DMS153 treated with DMSO at 0.1 percent for 48 hours (cell line): ENCODE data around the gene CDT1.
"Not testable (repeated sequence)": the region's sequence is repeated elsewhere in the genome, so short reads cannot be mapped to it uniquely, and the experiment has no call there.

Experiments used
- DNase-seq: peaks from one replicate; lab custom pipeline; 2025; ENCODE audit not compliant: unreplicated experiment; lab: John Stamatoyannopoulos, UW

CDT1 gene

GRCh38 chr16:88815901-88816589 lies 12.5 kb downstream of the CDT1 start:
- DNase-seq = peak; percentile 40

GRCh38 chr16:88816736-88817535 lies 13.3 kb downstream of the CDT1 start:
- DNase-seq = no peak

DNA sequence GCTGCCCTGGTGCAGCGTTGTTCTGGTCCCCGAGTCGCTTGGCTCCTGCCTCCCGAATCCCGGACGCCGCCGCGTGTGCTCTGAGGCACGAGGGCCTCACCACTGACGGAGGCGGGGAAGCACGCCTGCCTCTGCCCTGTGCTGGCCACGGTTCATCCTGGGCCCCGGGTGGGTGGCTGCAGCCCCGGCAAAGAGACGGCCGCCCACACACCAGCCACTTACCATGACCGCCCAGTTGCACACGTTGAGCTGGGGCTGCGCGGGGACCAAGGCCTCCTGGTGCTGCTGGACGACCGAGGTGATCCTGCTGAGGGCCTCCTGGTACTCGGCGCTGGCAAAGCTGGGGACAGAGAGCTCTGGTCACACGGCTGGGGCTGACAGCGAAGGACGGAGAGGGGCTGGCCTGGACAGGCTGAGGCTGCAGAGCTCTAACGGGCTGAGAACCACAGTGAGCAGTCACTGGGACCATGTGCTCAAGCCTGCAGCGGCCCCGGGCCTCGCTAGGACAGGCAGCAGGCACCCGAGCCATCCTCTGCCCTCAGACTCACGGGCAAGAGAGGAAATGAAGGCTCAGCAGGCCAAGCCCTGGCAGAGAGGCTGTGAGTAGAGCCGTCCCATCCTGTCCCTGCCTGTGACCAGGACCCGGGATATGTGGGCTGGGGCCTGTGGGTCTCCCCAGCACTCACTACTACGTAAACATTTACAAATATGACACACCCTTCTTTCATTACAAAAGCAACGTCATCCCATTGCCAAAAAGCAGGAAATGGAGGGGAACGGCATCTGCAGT lies 14.4 kb downstream of the CDT1 start:
- DNase-seq = no peak

DNA sequence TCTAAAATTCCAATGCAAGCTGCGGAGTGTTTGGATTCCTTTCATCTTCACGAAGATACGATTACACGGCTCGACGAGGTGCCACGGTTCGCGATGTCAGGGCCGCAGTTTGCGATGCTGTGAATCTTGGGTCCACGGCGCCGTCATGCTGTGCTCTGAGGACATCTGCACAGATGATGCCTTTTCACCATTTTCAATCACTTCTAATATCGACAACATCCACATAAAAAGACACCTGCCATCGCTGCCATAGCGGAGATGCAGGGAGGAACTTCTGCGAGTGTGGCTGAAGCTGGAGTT lies 14.9 kb downstream of the CDT1 start:
- no peak for DNase-seq

- DNase-seq = no peak
Observed at GRCh38 chr16:88819126-88819525, 15.5 kb downstream of the CDT1 start.

GRCh38 chr16:88820385-88821025 lies 16.9 kb downstream of the CDT1 start:
- no peak for DNase-seq

GRCh38 chr16:88821168-88821850 lies 17.7 kb downstream of the CDT1 start:
- DNase-seq = no peak

GRCh38 chr16:88822281-88823040 lies 18.9 kb downstream of the CDT1 start:
- DNase-seq = no peak

DNA sequence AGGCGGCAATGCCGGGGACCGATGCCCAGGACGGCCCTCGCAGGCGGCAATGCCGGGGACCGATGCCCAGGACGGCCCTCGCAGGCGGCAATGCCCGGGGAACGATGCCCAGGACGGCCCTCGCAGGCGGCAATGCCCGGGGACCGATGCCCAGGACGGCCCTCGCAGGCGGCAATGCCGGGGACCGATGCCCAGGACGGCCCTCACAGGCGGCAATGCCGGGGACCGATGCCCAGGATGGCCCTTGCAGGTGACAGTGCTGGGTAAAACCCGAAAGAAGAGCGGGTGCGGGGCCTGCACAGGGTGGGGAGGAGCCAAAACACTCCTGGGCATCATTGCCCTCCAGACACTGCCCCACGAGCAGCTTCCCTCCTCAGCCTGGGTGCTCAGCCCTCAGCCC lies 20.1 kb downstream of the CDT1 start:
- DNase-seq = not testable (repeated sequence)

- DNase-seq = no peak
Observed at GRCh38 chr16:88824256-88825077, 20.9 kb downstream of the CDT1 start.

GRCh38 chr16:88825146-88825545 lies 21.6 kb downstream of the CDT1 start:
- no peak for DNase-seq

DNA sequence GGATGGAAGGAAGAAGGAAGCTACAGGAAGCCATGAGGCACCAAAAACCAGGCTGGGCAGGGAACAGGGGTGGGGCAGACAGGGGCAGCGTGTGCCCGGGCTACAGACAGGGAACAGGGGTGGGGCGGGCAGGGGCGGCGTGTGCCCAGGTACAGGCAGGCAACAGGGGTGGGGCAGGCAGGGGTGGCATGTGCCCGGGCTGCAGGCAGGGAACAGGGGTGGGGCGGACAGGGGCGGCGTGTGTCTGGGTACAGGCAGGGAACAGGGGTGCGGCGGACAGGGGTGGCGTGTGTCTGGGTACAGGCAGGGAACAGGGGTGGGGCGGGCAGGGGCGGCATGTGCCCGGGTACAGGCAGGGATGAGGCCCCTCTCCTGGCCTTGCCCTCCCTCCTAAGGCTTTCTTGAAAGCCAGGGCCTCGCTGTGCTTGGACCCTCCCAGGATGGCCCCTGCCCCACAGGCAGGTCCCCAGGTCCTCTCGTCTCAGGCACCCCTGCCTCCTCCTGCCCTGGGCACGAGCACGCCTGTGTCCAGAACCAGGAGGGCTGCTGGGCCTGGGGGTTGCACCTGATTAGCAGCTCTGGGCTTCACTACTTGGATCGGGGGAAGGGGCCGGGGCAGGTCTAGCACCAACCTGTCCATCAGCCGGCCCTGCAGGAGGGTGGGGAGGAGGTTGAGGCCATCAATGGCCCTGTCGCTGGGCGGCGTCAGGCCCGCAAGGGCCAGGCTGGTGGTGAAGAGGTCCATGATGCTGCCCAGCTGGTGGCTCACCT lies 22.7 kb downstream of the CDT1 start:
- DNase-seq = no peak

DNA sequence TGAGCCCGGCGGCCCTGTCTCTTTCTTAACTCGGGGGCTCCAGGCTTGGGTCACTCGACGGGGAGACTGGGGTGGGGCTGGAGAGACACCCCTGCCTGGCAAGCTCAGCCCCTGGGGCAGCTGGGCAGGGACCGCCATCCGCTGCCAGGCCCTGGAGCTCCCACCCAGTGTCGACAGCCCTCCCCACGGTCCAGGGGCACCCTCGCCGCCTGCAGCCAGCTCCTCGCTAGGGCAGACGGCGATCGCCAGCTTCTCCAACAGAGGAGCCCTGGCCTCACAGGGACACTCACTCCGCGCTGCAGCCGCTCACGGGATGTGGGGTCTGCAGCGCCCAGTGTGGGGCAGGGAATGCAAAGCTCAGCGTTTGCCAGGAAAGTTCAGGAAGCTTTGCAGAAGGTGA lies 24.1 kb downstream of the CDT1 start:
- DNase-seq = no peak

DNA sequence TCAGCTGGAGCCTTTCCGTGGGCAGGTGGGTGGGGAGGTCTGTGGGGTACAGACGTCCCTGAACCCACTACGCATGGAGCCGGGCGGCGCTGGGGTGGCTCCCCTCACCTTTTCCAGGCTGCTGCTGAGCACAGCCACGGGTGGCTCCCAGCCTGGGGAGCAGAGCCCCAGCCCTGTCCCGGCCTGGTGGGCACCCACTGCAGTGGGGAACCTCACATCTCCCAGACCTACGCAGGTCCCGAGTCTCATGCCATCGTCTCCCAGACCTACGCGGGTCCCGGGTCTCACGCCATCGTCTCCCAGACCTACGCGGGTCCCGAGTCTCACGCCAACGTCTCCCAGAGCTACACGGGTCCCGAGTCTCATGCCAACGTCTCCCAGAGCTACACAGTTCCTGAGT lies 25.1 kb downstream of the CDT1 start:
- DNase-seq = no peak

- DNase-seq = no peak
Observed at GRCh38 chr16:88830258-88830657, 26.7 kb downstream of the CDT1 start.

- DNase-seq = no peak
Observed at GRCh38 chr16:88830783-88831182, 27.2 kb downstream of the CDT1 start.

- no peak for DNase-seq
Observed at GRCh38 chr16:88831838-88832237, 28.2 kb downstream of the CDT1 start.

- DNase-seq = no peak
Observed at GRCh38 chr16:88833086-88833485, 29.5 kb downstream of the CDT1 start.

GRCh38 chr16:88834670-88835069 lies 31.1 kb downstream of the CDT1 start:
- no peak for DNase-seq
